ENCODE measurements around the gene CELF3. TPM values are rescaled to one million over a fixed set of nuclear protein-coding genes. Genes with fewer than 3 reads are reported as not detected.

Gene CELF3
- total RNA-seq, 4 donors from 2014 or later: not detected

DNA sequence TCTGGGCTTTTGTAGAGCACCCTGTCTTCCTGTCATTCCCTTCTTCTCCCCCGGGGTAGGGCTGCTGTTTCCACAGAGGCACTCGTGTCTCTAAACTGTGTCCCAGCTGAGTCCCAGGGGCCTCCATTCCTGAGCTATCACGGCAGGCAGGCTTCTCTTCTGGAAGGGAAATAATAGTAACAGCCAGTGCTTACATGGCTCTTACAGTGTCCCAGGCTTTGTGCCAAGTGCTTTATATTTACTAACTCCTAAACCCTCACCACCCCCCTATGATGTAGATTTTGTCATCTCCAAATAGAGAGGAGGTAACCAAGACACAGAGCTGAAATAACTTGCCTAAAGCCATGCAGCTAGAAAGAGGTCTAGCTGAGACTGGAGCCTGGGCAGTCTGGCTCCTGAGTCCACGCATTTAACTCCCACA is 1.4 kb upstream of the CELF3 start:
- peaks cover 22% of the 10 kb centered on the region for H3K27me3 ChIP-seq
- H3K27ac ChIP-seq: no peak overlapping the region
- DNase-seq (ENCODE audit: low spot score in 2 of 2): no peak
- no peaks in the 10 kb centered on the region for H3K9me3 ChIP-seq
- 35% methylated on average over 4 of the region's 4 CpGs for WGBS
- H3K36me3 ChIP-seq: no peaks in the 10 kb centered on the region
- H3K4me1 ChIP-seq: peaks cover 37% of the 10 kb centered on the region
- TF ChIP-seq POLR2AphosphoS5 (IDR thresholded peaks at IDR 0.05): no peak
- no peak for TF ChIP-seq EP300 (IDR thresholded peaks at IDR 0.05)
- no peak overlapping the region for H3K4me3 ChIP-seq

GRCh38 chr1:151716405-151716762 is 219 bp downstream of the CELF3 start:
- Histone ChIP-seq H3K4me1 (peaks cover 30% of the 10 kb centered on the region), H3K9me3 (no peaks in the 10 kb centered on the region), H3K36me3 (no peaks in the 10 kb centered on the region), H3K4me3 (no peak overlapping the region), H3K27me3 (peaks cover 22% of the 10 kb centered on the region), H3K27ac (no peak overlapping the region)
- 6% methylated on average over 6 of the region's 11 CpGs for WGBS
- TF ChIP-seq POLR2A (IDR thresholded peaks at IDR 0.05): no peak
- no peak for TF ChIP-seq CTCF (IDR thresholded peaks at IDR 0.05)
- TF ChIP-seq EP300 (IDR thresholded peaks at IDR 0.05): no peak
- no peak for TF ChIP-seq POLR2AphosphoS5 (IDR thresholded peaks at IDR 0.05)
- no peak for DNase-seq (ENCODE audit: low spot score in 2 of 2)

DNA sequence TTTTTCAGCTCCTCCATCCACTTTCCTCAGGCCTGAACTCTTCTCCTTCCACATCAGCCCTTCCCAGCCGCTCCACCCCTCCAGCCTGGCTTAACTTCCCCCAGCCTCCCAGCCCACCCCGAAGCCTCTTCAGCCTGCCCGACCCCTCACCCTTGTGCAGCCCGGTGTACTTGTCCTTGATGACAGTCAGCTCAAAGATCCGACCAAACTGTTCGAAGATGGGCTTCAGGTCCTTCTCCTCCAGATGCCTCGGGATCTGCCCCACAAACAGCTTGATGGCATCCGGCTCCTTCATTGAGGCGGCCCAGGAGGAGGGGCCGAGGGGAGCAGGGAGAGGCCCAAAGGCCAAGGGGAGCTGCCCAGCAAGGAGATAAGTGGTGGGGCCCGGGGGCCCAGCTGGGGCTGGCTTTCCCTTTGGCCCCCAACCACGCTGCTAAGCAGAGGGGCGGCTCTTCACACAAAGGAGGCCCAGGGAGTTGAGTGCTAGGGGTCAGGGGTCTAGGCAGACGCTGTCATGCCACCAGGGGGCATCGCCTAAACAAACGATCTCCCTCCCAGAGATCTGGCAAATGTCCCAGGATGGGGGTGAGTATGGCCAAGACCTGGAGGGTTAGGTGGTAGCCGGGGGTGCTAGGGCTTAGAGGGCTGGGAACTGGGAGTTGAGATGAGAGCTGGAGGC is 738 bp downstream of the CELF3 start:
- Histone ChIP-seq H3K27me3 (peaks cover 22% of the 10 kb centered on the region), H3K9me3 (no peaks in the 10 kb centered on the region), H3K4me3 (no peak overlapping the region), H3K4me1 (peaks cover 24% of the 10 kb centered on the region), H3K27ac (no peak overlapping the region), H3K36me3 (no peaks in the 10 kb centered on the region)
- TF ChIP-seq POLR2A (IDR thresholded peaks at IDR 0.05) (no peak), CTCF (IDR thresholded peaks at IDR 0.05) (no peak)
- WGBS: 58% methylated on average over 17 of the region's 17 CpGs
- DNase-seq (ENCODE audit: low spot score in 2 of 2): no peak

DNA sequence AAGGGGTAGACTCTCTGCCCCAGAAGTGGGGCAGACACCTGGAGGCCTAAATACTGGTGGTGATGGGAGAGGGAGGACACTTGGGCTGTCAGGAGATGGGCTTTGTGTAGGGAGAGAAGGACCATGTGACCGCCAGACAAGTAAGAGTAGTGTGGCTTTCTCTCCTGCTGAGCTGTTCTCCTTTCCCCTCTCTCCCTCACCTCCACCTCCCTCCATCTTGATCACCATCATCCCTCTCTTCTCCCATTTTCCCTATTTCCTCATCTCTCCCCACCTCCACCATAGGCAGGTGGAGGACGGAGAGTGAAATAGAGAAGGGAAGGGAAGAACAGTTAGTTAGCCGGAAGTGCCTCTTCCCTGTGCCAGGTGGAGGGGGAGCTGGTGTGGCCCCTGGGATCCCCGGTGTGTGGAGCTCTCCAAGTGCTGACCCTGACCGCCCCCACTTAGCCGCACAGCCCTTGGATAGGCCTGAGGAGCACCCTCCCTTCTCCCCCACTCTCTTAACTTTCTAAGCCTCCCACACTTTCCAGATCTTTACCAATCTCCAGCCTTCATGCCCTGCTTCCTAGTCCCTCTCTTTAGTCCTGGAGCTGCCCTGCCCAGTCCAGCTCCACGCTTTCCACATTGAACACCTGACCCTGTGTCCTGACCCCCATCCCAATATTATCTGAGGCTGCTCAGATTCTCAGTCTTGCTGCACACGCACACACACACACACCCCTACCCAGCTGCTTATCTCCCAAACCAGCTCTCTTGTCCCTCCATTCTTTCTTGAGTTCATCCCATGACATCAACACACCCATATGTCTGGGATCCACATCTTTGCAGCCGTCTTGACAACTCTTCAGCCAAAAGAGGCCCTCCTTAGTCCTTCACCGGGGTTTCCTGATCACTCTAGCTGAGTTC is 1.5 kb downstream of the CELF3 start:
- no peak for DNase-seq (ENCODE audit: low spot score in 2 of 2)
- H3K27ac ChIP-seq: no peak overlapping the region
- TF ChIP-seq POLR2AphosphoS5 (IDR thresholded peaks at IDR 0.05) (no peak), CTCF (IDR thresholded peaks at IDR 0.05) (no peak), POLR2A (IDR thresholded peaks at IDR 0.05) (no peak), EP300 (IDR thresholded peaks at IDR 0.05) (no peak)
- H3K4me1 ChIP-seq: peaks cover 18% of the 10 kb centered on the region
- no peaks in the 10 kb centered on the region for H3K9me3 ChIP-seq
- H3K36me3 ChIP-seq: no peaks in the 10 kb centered on the region
- H3K27me3 ChIP-seq: peaks cover 22% of the 10 kb centered on the region
- WGBS: 71% methylated on average over 10 of the region's 10 CpGs
- no peak overlapping the region for H3K4me3 ChIP-seq

DNA sequence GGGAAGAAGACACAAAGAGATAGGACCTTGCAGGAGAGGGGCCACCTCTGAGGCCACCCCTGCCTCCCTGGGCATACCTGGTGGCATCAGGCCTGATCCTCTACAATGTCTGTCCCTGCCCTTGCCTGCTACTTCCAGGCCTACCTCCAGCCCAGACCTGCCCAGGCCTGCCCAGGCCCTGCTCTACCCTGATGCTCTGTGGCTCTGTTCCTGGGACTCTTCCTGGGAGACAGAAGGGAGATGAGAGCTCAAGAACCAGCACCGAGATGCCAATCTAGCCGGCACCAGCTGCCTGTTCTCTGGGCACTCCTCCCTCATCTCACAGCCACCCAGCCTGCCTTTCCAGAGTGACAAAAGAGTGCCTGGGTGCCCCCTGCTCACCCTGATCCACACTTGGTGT is 2.7 kb downstream of the CELF3 start:
- TF ChIP-seq CTCF (IDR thresholded peaks at IDR 0.05): no peak
- no peak for TF ChIP-seq EP300 (IDR thresholded peaks at IDR 0.05)
- TF ChIP-seq POLR2A (IDR thresholded peaks at IDR 0.05): no peak
- TF ChIP-seq POLR2AphosphoS5 (IDR thresholded peaks at IDR 0.05): no peak
- H3K27ac ChIP-seq: no peak overlapping the region
- H3K4me3 ChIP-seq: no peak overlapping the region
- H3K4me1 ChIP-seq: peaks cover 18% of the 10 kb centered on the region
- H3K9me3 ChIP-seq: no peaks in the 10 kb centered on the region
- H3K27me3 ChIP-seq: peaks cover 22% of the 10 kb centered on the region
- H3K36me3 ChIP-seq: no peaks in the 10 kb centered on the region
- DNase-seq (ENCODE audit: low spot score in 2 of 2): no peak
- no CpG with 5 or more reads among the region's 2 CpGs for whole genome bisulfite sequencing

Data from suprapubic skin (tissue), 4 donors.